Stimulated activated CD8-positive, alpha-beta memory T cell treated with anti-CD3 and anti-CD28 coated beads, Interleukin-12 subunit alpha, Interleukin-12 subunit beta, amount 100 ng/mL, for 24 hours (primary cell): Measurements from ENCODE around the gene CAMLG.

Experiments
- DNase-seq: peaks from one replicate; pipeline ENCODE4 v3.0.0-alpha.2; 2020; ENCODE audit errors: extremely low read depth

The CAMLG gene

DNA sequence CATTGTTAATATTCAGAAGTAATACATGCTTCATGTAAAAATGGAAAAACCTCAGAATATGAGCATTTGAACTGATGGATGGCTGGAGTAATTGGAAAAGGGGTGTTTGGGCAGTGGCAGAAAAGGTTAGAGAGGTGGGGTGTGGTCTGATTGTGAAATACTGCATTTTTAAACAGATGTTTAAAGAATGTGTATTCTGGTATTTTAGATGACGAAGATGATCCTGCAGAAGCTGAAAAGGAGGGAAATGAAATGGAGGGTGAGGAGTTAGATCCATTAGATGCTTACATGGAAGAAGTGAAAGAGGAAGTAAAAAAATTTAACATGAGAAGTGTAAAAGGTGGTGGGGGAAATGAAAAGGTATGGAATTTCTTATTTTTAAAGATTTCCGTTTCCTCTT lies 39.0 kb downstream of the CAMLG start:
- DNase-seq = no peak

DNA sequence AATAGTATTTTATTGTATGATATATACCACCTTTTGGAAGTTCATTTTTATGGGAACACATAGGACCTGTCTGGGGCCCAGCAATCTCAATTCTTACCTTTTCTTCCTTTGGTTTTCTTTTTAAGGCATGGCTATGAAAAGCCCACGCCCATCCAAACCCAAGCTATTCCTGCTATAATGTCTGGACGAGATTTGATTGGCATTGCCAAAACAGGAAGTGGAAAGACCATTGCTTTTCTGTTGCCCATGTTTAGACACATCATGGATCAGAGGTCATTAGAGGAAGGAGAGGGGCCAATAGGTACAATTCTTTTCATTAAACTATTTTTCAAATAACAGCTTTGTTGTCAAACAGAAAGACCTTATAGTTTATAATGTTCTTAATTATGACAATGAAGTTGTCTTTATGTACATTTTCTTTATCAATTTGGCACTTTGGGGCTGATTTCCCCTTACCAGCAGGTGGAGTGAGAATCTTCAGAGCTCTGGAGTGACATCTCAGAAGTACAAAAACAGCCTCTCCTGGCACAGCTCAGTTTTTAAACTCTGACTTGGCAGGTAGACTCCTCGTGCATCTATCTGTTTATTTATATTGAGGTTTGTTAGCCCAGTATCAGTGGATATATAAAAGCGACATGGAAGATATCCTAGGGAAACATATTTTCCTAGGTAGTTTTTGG lies 46.0 kb downstream of the CAMLG start:
- no peak for DNase-seq

DNA sequence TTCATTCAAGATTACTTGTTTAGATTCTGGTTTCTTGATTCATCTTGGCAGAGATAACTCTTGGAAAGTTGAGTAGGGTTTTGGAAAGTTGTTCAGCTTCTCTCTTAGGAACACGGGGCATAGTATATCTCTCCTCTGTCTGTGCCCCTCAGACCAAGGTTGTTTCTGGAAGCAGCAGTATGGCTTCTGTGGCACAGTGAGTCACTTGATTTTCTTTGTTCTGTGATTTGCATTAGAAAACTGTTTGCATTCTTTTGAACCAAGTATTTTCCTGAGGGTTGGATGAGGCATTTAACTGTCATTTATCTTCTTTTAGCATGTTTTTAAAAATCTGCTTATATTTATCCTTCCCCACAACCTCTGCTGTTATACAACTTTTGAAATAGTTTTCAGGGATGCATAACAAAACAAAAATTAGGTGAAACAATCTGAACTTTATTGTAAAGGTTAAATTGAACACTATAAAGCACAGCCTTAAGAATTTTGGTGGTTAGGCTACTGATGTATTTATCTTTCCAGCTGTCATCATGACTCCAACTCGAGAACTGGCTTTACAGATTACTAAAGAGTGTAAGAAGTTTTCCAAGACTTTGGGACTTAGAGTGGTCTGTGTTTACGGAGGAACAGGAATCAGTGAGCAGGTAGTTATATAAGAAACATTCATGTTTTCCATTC lies 46.7 kb downstream of the CAMLG start:
- no peak for DNase-seq

DNA sequence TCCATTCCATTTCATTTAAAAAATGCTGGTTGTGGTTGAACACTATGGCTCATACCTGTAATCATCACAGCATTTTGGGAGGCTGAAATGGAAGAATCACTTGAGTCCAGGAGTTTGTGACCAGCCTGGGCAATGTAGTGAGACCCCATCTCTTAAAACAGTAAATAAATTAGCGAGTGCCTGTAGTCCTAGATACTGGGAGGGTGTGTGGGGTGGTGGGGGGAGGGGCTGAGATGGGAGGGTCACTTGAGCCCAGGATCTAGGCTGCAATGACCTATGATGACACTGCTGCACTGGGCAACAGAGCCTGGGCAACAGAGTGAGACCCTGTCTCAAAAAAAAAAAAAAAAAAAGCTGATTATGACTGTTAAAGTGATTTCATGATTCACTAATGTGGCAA lies 49.3 kb downstream of the CAMLG start:
- DNase-seq = no peak

DNA sequence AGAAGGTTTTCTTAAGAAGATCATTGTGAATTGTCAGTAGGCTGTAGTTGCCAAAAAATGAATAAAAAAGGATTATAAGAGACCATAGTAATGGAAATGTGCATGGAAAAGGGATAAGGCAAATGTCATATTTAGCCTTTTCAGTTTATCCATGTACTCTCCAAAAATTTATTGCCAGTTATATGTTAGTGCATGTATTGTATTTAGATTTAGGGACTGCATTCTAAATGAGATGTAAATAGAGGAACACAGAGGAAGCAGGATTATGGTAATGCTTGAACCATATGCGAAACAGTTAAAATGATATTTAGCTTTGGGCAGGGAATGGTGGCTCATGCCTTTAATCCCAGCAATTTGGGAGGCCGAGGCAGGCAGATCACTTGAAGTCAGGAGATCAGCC lies 53.2 kb downstream of the CAMLG start:
- no peak for DNase-seq

DNA sequence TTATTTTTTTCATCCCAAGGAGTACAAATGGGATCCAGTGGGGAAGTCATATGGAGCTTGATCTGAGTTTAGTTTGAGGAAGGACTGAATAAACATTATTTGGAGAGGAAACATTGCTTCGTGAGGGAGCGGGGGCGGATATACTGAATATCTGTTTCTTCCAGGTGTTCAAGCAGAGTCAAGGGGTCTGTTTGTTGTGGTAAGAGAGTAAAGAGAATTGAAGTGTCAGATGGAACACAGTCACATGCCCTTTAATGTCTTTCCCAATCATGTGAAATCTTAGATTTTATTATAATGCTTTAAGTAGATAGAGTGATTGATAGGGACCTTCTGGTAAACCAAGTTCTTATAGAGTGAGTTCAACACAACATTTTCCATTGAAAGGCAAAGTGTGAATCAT lies 53.9 kb downstream of the CAMLG start:
- no peak for DNase-seq

DNA sequence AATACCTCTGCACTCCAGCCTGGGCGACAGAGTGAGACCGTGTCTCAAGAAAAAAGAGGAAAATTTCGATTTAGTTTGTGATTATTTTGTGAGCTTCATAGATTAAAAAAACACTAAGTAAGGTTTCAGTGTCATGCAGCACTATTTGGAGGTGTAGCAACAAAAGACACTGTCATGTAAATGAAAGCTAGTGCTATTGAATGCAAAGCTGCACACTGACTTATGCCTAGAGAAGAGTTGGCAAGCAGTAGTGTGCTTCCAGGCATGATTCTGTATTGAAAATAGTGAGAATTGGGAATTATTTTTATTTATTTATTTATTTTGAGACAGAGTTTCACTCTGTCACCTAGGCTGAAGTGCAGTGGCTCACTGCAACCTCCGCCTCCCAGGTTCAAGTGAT lies 54.8 kb downstream of the CAMLG start:
- no peak for DNase-seq

DNA sequence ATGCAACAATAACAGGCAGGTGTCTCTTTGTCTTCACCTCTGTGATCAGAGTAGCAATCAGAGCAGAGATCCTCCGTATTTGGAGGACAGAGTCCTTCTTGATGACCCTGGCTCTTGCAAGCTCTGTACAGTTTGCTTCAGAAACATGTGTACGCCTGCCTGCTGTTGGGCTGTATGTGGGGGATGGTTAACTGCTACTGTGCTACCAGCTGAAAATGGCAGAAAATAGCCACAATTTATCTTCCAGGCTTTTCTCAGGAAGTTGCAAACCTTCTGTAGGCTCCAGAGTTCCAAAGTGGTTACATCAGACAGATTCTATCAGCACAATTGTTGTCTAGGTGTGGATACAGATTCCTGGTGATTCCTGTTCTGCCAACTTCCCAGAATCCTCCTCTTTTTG lies 55.7 kb downstream of the CAMLG start:
- DNase-seq = no peak

DNA sequence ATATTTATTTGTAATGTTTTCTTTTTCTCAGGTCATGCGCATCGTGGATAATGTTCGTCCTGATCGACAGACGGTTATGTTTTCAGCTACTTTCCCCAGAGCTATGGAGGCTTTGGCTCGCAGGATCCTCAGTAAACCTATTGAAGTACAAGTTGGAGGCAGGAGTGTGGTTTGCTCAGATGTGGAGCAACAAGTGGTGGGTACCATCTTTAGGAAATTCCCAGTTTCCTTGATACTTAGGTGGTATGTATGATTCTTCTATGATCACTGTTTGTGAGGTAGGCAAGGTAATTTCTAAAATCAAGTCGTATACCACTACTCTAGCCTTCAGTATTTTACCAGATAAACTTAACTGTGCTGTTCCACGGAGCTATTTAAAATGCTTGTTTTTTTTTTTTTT lies 56.5 kb downstream of the CAMLG start:
- DNase-seq = no peak

DNA sequence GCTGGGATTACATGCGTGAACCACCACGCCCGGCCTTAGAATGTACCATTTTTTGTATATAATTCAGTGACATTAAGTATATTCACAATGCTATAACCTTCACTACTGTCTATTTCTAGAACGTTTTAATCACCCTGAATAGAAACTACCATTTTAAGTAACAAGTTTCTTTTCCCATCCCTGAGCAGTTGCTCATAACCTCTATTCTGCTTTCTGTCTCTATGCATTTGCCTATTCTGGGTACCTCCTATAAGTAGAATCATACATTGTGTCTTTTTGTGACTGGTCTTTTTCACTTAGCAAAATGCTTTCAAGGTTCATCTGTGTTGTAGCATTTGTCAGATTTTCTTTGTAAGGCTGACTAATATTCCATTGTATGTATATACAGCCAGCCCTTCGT lies 60.1 kb downstream of the CAMLG start:
- no peak for DNase-seq
